ENCODE measurements around the gene FBXO17. TPM values are rescaled to one million over a fixed set of nuclear protein-coding genes. Genes with fewer than 3 reads are reported as not detected.
A peak's percentile ranks its signal among the peaks of the same experiment; 100 is the strongest.

FBXO17 gene
- total and polyA plus RNA-seq, 3 experiments from 2014 or later = 0.16 TPM; not detected in 2

GRCh38 chr19:38933544-38933943 lies 42.0 kb downstream of the FBXO17 start:
- Mint-ChIP-seq H3K36me3 (peaks cover 7 to 37% (median 17%) of the 10 kb centered on the region in 3 donors), H3K27ac (peak overlapping the region in 1 of 8 donors; percentile 74)
- POLR2A ChIA-PET = no interaction called here

GRCh38 chr19:38932425-38933179 lies 42.9 kb downstream of the FBXO17 start:
- Histone ChIP-seq H3K27me3 (ENCODE audit: insufficient read depth, low read length, poor library complexity, severe bottlenecking) (no peaks in the 10 kb centered on the region), H3K4me3 (ENCODE audit: low read length) (no peak overlapping the region), H3K27ac (ENCODE audit: low read depth, low read length) (no peak overlapping the region), H3K4me1 (ENCODE audit: insufficient read depth, low read length) (peaks cover 43% of the 10 kb centered on the region), H3K36me3 (ENCODE audit: insufficient read depth, low read length) (no peaks in the 10 kb centered on the region), H3K9me3 (ENCODE audit: low read length) (no peaks in the 10 kb centered on the region)
- Mint-ChIP-seq H3K36me3 (peaks cover 9 to 37% (median 17%) of the 10 kb centered on the region in 3 donors), H3K9me3 (peaks cover 0 to 8% (median 3%) of the 10 kb centered on the region in 5 donors), H3K4me1 (peaks cover 36 to 47% (median 38%) of the 10 kb centered on the region in 3 donors), H3K27ac (peak overlapping the region in 5 of 8 donors; percentile 5 to 76 (median 51)), H3K27me3 (no peaks in the 10 kb centered on the region), H3K4me3 (peak overlapping the region; percentile 19 to 80 (median 57))
- POLR2A ChIA-PET = interaction anchor here (0.6 kb wide), 1 partner anchor 102 kb away, joined by 5 read pairs; no protein-coding TSS in a partner anchor
- CTCF ChIA-PET = interaction anchor here (1.1 to 2.6 kb wide), 6 partner anchors 163 to 1030 kb away, joined by 3 to 13 read pairs (median 6); partner anchors contain the start of gene FAM98C
- peak in 2 of 5 donors; percentile 27 to 37 for DNase-seq

More at GRCh38 chr19:38933544-38933943, 42.0 kb downstream of the FBXO17 start:
- no peak overlapping the region for H3K27ac ChIP-seq (ENCODE audit: low read depth, low read length)
- H3K27me3 ChIP-seq (ENCODE audit: insufficient read depth, low read length, poor library complexity, severe bottlenecking) = no peaks in the 10 kb centered on the region
- CTCF ChIA-PET = interaction anchor here (1.0 to 2.4 kb wide), 5 partner anchors 164 to 531 kb away, joined by 3 to 13 read pairs (median 5); partner anchors contain the start of gene FAM98C
- H3K4me3 ChIP-seq (ENCODE audit: low read length) = no peak overlapping the region
- peaks cover 34% of the 10 kb centered on the region for H3K4me1 ChIP-seq (ENCODE audit: insufficient read depth, low read length)
- peaks cover 29 to 37% (median 29%) of the 10 kb centered on the region in 3 donors for H3K4me1 Mint-ChIP-seq
- no peaks in the 10 kb centered on the region for H3K36me3 ChIP-seq (ENCODE audit: insufficient read depth, low read length)
- H3K4me3 Mint-ChIP-seq = no peak overlapping the region
- peaks cover 0 to 8% (median 3%) of the 10 kb centered on the region in 5 donors for H3K9me3 Mint-ChIP-seq
- DNase-seq = no peak
- no peaks in the 10 kb centered on the region for H3K27me3 Mint-ChIP-seq
- no peaks in the 10 kb centered on the region for H3K9me3 ChIP-seq (ENCODE audit: low read length)

- Mint-ChIP-seq H3K27ac (peak overlapping the region in 7 of 8 donors; percentile 90 to 100 (median 99)), H3K36me3 (peaks cover 9 to 37% (median 17%) of the 10 kb centered on the region in 3 donors), H3K27me3 (no peaks in the 10 kb centered on the region), H3K4me3 (peak overlapping the region; percentile 97 to 100 (median 98)), H3K9me3 (peaks cover 0 to 8% (median 3%) of the 10 kb centered on the region in 5 donors), H3K4me1 (peaks cover 38 to 51% (median 39%) of the 10 kb centered on the region in 3 donors)
- ChIA-PET POLR2A (interaction anchor here (1.8 to 2.0 kb wide), 4 partner anchors 32 to 198 kb away, joined by 4 to 7 read pairs (median 6); partner anchors contain the start of genes ECH1, NFKBIB and SIRT2), CTCF (interaction anchor here (1.1 to 5.8 kb wide), 9 partner anchors 31 to 1029 kb away, joined by 3 to 51 read pairs (median 7); partner anchors contain the start of gene FAM98C)
- no peak for DNase-seq
- H3K4me3 ChIP-seq (ENCODE audit: low read length) = peak overlapping the region; percentile 96
- H3K27me3 ChIP-seq (ENCODE audit: insufficient read depth, low read length, poor library complexity, severe bottlenecking) = no peaks in the 10 kb centered on the region
- peaks cover 45% of the 10 kb centered on the region for H3K4me1 ChIP-seq (ENCODE audit: insufficient read depth, low read length)
- H3K9me3 ChIP-seq (ENCODE audit: low read length) = no peaks in the 10 kb centered on the region
- H3K27ac ChIP-seq (ENCODE audit: low read depth, low read length) = peak overlapping the region; percentile 95
- H3K36me3 ChIP-seq (ENCODE audit: insufficient read depth, low read length) = no peaks in the 10 kb centered on the region
Measured at GRCh38 chr19:38931521-38931793, 44.1 kb downstream of the FBXO17 start.

GRCh38 chr19:38930776-38931520 lies 44.6 kb downstream of the FBXO17 start, which contains the start of gene MRPS12:
Gene MRPS12, plus strand, starts transcription at chr19:38930944. Its CDS starts 351 bp downstream, at chr19:38931295.
- peak within 1 kb of the TSS; percentile 97 to 100 (median 98) for H3K4me3 Mint-ChIP-seq
- ChIA-PET POLR2A (interaction anchor here (0.7 to 2.0 kb wide), 12 partner anchors 31 to 557 kb away, joined by 3 to 12 read pairs (median 5); partner anchors contain the start of genes ECH1, EIF3K, FAM98C and NFKBIB), CTCF (interaction anchor here (0.6 to 5.8 kb wide), 49 partner anchors 10 to 595 kb away, joined by 3 to 51 read pairs (median 4); partner anchors contain the start of genes ACTN4, CAPN12, CATSPERG and EIF3K)
- H3K27me3 Mint-ChIP-seq = no peaks in the 10 kb centered on the region
- H3K27me3 ChIP-seq (ENCODE audit: insufficient read depth, low read length, poor library complexity, severe bottlenecking) = no peaks in the 10 kb centered on the region
- H3K4me1 Mint-ChIP-seq = peaks cover 39 to 56% (median 43%) of the 10 kb centered on the region in 3 donors
- no peaks in the 10 kb centered on the region for H3K9me3 ChIP-seq (ENCODE audit: low read length)
- peak within 1 kb of the TSS; percentile 95 for H3K27ac ChIP-seq (ENCODE audit: low read depth, low read length)
- H3K9me3 Mint-ChIP-seq = peaks cover 0 to 6% (median 3%) of the 10 kb centered on the region in 5 donors
- H3K36me3 ChIP-seq (ENCODE audit: insufficient read depth, low read length) = no peaks in the 10 kb centered on the region
- peaks cover 9 to 40% (median 16%) of the 10 kb centered on the region in 3 donors for H3K36me3 Mint-ChIP-seq
- peak; percentile 95 to 99 (median 99) for DNase-seq
- H3K4me1 ChIP-seq (ENCODE audit: insufficient read depth, low read length) = peaks cover 45% of the 10 kb centered on the region
- H3K27ac Mint-ChIP-seq = peak within 1 kb of the TSS; percentile 90 to 100 (median 99)
- H3K4me3 ChIP-seq (ENCODE audit: low read length) = peak within 1 kb of the TSS; percentile 96

GRCh38 chr19:38929929-38930775 lies 45.4 kb downstream of the FBXO17 start, which contains the start of gene SARS2:
Gene SARS2, minus strand, starts transcription at chr19:38930763. Its CDS starts 27 bp downstream, at chr19:38930736.
- POLR2A ChIA-PET = interaction anchor here (0.6 to 2.0 kb wide), 14 partner anchors 30 to 556 kb away, joined by 3 to 12 read pairs (median 5); partner anchors contain the start of genes ECH1, EIF3K, FAM98C and NFKBIB
- Mint-ChIP-seq H3K4me1 (peaks cover 45 to 62% (median 47%) of the 10 kb centered on the region in 3 donors), H3K27me3 (no peaks in the 10 kb centered on the region), H3K36me3 (peaks cover 8 to 41% (median 9%) of the 10 kb centered on the region in 3 donors), H3K4me3 (peak within 1 kb of the TSS; percentile 97 to 100 (median 98)), H3K27ac (peak within 1 kb of the TSS; percentile 90 to 100 (median 99)), H3K9me3 (peaks cover 0 to 5% (median 0%) of the 10 kb centered on the region in 5 donors)
- CTCF ChIA-PET = interaction anchor here (0.6 to 5.8 kb wide), 53 partner anchors 11 to 594 kb away, joined by 3 to 51 read pairs (median 4); partner anchors contain the start of genes ACTN4, CAPN12, CATSPERG and EIF3K
- Histone ChIP-seq H3K27ac (ENCODE audit: low read depth, low read length) (peak within 1 kb of the TSS; percentile 95), H3K27me3 (ENCODE audit: insufficient read depth, low read length, poor library complexity, severe bottlenecking) (no peaks in the 10 kb centered on the region), H3K4me1 (ENCODE audit: insufficient read depth, low read length) (peaks cover 49% of the 10 kb centered on the region), H3K4me3 (ENCODE audit: low read length) (peak within 1 kb of the TSS; percentile 96), H3K36me3 (ENCODE audit: insufficient read depth, low read length) (no peaks in the 10 kb centered on the region), H3K9me3 (ENCODE audit: low read length) (no peaks in the 10 kb centered on the region)
- peak; percentile 88 to 97 (median 96) for DNase-seq

GRCh38 chr19:38928391-38929001 lies 47.0 kb downstream of the FBXO17 start:
- H3K27ac Mint-ChIP-seq = peak overlapping the region; percentile 80 to 99 (median 93)
- H3K4me1 Mint-ChIP-seq = peaks cover 55 to 74% (median 58%) of the 10 kb centered on the region in 3 donors
- Histone ChIP-seq H3K4me3 (ENCODE audit: low read length) (no peak overlapping the region), H3K27me3 (ENCODE audit: insufficient read depth, low read length, poor library complexity, severe bottlenecking) (no peaks in the 10 kb centered on the region), H3K36me3 (ENCODE audit: insufficient read depth, low read length) (no peaks in the 10 kb centered on the region), H3K27ac (ENCODE audit: low read depth, low read length) (peak overlapping the region; percentile 54), H3K4me1 (ENCODE audit: insufficient read depth, low read length) (peaks cover 57% of the 10 kb centered on the region), H3K9me3 (ENCODE audit: low read length) (no peaks in the 10 kb centered on the region)
- no peaks in the 10 kb centered on the region for H3K9me3 Mint-ChIP-seq
- no peaks in the 10 kb centered on the region for H3K27me3 Mint-ChIP-seq
- peaks cover 0 to 40% (median 8%) of the 10 kb centered on the region in 3 donors for H3K36me3 Mint-ChIP-seq
- ChIA-PET POLR2A (no interaction called here), CTCF (interaction anchor here (0.8 to 5.8 kb wide), 5 partner anchors 10 to 525 kb away, joined by 3 to 51 read pairs (median 4); partner anchors contain the start of gene FAM98C)
- peak in 1 of 5 donors; percentile 33 for DNase-seq
- peak overlapping the region; percentile 36 to 98 (median 52) for H3K4me3 Mint-ChIP-seq
